NCI-H2196 (cell line): Measurements from ENCODE around the gene B3GLCT.

ENCODE experiments used
- DNase-seq: peaks from one replicate; lab custom pipeline; 2025; ENCODE audit not compliant: unreplicated experiment; lab: John Stamatoyannopoulos, UW

The B3GLCT gene

DNA sequence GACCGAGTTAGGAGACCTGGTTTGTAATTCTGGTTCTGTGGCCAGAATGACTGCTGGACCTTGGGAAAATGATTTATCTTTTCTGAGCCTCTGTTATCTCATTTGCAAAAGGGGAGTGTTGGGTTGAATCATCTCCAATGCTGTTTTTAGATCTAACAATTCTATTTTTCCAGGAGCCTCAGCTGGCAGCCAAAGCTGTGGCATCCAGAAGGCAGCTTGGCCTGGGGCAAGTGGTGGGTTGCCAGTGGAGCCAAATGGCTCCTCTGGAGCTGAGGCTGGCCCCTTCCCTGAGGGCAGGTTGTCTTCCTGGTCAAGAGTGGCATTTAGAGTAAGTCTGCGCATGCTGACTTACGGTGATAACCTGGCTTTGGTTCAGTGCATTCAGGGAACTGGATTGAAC is 21.3 kb downstream of the B3GLCT start:
- DNase-seq = no peak

DNA sequence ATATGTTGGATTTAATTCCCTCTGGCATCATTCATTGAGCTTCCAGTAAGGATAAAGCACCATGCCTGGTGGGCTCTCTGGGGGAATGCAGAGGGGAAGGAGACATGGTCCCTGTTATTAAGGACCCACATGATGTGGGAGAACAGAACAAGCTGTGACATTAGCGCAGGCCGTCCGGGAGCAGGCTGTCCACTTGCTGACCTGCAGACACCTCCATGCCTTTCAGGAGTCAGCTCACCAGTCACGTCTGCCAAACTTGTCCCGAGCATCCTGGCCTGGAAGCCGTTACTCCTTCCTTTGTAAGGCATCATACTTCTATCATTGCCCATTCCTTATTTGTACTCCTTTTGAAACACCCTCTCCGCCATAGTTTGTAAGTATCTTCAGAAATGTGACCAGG is 23.4 kb downstream of the B3GLCT start:
- no peak for DNase-seq

DNA sequence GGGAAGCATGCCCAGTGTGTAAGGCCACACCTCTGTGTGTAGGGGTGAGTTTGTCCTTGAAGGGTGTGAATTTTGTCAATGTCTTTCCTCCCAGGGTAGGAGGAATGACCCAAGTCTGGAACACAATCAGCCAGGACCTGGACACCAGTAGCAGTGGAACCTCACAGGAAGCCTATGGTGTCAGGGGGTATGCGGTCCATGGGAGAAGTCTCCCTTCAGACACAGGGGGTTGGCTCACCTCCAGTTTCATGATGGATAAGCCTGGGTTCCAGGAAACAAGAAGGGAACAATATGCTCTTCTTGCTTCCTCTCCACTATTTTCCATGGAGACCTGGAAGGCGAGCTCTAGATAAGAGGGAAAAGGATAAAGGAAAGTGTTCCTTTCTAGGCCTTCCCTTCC is 23.9 kb downstream of the B3GLCT start:
- no peak for DNase-seq

DNA sequence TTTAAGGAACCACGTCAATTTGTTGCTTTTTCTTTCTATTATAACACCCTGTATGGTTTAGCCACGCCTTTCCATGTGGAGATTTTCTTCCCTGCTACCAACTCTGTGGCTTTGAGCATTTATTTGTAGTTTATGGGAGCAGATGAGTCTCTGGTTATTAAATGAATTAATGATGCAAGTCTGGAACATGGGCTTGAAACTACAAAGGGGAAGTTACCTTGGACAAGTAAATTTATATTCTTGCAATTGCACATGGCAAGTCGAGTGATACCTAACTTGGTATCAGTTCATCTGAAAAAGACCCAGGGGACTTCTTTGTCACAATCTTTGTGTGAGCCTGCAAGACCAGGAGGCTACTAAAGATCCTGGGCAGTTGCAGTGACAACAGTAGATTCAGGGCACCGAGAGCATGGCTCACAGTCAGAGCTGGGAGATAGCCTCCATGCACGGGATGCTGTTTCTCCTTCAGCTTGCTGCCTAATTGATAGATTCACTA is 24.4 kb downstream of the B3GLCT start:
- DNase-seq = no peak

DNA sequence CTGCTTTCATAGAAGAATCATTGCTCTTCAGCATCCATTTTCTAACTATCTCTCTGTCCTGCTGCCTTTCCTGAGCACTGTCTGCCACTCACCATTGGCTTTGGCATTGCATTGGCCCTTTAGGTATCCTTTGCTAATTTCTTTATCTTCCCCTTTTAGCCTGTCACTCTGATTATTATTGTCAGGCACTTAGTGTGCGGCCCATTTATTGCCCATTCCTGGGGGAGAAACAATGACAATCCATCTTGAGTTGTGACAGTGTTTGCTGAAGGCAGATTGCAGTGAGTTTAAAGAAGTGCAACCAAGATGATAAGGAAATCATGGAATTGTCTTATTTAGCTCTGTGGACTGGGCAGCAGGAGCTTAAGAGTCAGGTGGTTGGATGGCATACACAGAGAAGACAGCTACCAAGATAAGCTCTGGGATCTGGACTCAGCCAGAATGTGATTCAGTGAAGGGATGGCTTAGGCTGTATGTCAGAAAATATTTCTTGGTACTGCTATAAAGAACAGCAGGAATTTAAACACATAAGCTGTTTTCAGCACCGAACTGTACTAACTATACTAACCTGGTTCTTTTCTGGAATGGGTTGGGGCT is 25.3 kb downstream of the B3GLCT start:
- DNase-seq = no peak

DNA sequence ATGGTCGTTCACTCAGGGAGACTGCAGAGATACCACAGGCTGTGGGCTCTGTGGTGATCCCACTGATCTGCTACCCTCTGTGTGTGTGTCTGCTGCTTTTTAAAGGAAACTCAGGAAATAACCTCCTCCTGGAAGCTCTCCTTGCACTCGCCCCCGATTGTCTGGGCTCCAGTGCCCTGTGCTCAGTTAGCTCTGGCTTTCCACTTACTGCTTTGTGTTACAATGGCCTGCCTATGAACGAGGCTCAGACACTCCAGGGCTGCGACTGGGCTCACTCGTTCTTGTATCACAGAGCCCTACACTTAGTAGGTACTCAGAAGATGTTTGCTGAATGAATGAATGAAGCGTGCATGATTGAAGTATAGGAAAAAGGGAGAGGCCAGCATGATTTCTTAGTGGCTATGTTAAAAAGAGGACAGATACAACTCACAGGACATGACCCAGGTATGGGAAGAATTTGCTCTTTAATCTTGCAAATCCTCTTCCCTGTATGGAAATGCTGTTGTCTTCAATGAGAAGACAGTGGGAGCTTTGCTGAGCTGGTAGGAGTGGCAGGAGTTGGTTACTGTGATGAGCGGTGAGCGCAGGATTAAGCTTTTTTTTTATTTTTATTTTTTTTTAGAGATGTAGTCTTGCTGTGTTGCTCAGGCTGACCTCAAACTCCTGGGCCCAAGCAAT is 26.4 kb downstream of the B3GLCT start:
- no peak for DNase-seq

DNA sequence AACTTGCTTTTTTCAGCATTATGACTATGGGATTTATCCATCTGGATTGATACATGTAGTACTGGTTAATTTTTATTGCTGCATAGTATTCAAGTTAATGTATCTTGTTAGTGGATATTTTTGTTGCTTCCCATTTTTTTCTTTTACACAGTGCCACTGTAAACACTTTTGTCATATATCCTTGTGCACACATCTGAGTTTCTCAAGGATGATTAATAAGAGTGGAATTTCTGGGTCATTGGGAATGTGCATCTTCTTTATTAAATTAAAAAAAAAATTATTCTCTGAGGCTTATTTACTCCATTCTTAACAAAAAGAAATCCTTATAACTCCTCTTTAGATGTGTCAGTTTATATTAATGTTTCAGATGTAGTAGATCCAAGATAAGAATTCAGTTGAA is 27.3 kb downstream of the B3GLCT start:
- DNase-seq = no peak

DNA sequence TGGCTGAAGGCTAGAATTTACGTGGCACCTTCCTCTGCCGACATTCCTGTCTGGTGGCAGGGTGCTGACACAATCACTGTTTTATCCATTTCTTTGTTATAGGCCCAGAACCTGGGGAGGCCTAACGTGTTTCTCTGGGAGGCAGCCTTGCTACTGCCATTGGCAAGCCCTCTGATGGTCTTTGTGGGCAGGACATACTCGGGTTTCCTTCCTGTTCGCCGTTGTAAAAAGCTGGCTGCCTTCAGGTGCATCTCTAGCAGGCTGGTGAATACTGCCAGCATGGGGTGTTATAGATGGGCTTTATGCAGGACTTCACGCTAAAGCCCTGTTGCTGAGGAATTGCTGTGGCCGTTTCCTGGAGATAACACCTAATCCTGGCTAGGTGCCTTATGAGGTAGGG is 28.1 kb downstream of the B3GLCT start:
- DNase-seq = no peak

DNA sequence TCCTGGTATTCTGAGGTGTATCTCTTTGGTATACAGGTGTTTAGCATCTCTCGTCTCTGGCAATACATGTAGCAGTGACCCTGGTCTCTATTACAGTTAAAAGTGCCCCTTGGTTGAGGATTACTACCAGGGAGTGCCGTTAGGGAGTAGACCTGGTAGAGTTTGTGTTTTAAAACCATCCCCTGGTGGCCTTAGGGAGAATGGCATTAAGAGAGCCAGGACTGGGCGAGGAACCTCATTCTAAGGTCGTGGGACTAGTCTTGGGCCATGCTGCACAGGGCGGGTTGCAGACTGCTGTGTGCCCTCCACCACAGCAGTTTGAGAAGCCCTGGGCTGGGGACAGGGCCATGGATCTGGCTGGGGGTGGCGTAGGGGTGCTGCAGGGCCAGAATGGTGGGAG is 35.0 kb downstream of the B3GLCT start:
- DNase-seq = no peak

DNA sequence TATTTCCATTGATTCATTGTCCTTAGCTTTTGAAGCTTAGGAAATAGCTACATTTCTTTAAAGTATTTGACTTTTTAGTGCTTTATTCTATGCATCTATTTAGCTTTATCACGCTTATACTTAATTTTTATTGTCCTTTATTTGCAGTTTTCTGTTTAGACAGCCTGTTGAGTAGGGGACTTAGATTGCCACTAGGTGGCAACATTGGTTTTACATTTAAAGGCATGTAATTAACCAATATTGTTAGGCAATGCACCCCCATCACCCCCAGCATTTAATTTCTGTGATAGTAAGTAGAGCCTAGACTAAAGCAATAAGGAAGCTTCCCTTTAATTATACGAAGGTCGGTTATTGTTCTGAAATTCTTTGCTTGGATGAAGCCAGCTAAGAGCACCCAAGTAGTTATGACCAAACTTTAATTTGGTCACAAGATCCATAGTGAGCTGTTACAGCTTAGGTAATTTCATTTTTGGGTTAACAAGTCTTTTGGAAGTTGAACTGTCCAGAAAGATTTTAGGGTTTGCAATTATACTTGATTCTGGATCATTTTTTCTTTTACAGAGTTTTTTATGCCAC is 36.5 kb downstream of the B3GLCT start:
- peak; percentile 40 for DNase-seq

DNA sequence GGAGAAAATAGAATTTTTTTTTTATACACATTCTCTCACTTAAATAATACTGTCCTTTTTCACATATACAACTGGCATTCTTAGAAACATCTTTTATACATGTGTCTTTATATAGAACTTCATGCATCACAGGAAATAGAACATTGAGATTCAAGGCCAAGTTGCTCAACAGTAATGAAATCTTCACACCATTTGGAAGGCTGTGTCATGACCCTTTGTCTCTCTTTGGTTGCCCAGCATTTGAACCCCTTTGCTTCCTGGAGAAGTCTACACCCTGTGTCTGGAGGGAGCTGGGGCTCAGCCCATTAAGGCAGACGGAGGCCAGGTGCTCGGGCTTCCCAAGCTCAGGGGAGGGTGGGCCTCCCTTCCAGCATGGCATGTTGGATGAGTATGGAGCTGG is 41.1 kb downstream of the B3GLCT start:
- no peak for DNase-seq

DNA sequence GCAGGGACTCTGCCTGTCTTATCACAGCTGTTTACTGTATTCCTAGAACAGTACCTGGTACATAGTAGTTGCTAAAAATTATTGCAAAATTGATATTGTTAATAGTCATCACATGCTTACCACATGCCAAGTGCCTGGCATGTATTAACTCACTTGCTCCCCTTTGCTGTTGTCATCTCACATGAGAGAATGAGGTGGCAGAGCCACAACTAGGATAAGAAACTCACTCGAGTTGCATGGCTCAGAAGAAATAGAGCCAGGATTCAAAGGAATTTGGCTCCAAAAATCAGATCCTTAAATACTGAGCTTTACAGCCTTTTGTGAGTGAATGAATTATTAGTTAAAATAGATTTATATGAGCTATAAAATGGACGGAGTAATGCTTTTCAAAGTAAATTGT is 42.6 kb downstream of the B3GLCT start:
- DNase-seq = no peak

DNA sequence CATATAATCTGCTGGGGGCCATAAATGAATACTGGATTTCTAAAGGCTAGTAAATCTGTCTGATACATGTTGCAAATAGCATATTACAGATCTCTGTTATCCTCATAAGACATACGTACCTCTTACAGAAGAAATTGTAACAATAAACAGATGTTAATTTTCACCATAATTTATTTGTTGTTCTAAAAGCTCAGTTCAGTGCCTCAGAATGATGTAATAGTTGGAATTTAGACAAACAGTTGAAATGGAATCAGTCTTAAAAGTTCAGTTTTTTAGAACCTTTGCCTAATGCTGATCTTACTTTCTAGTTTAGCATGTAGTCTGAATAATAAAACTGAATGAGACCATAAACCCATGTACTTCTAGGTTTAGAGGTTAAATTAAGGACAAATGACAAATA is 43.1 kb downstream of the B3GLCT start:
- no peak for DNase-seq

DNA sequence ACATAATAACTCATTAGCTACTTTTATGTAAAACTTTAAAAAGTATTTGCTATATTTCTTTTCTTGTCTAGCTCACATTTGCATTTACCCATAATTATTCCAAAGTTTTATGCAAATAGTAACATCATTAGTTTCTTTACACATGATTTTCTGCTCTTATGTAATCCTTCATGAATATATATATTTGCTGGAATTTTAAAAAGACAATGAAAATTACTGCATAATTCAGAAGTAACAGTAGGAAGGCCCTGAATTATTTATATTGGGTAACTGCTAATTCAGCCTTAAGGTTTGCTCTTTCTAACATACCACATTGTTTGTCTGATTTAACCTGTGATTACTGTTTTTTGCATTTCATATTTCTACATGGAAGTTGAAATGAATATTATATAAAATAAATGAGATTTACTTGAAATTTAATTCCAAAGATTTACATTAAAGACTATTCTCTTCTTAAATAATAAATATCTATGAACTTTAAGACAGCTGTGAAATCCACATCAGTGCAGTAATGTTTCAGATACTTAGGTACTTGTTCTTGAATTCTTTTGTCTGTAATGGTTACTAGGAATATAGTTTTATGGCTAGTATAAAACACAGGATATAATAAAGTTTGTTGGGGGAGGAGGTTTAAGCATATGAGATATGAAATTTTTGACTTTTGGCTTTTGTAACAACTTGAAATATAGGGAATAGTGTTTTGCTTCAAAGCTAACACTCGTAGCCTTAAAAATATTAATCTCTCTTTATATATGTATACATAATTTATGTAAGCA is 46.0 kb downstream of the B3GLCT start:
- DNase-seq = no peak

DNA sequence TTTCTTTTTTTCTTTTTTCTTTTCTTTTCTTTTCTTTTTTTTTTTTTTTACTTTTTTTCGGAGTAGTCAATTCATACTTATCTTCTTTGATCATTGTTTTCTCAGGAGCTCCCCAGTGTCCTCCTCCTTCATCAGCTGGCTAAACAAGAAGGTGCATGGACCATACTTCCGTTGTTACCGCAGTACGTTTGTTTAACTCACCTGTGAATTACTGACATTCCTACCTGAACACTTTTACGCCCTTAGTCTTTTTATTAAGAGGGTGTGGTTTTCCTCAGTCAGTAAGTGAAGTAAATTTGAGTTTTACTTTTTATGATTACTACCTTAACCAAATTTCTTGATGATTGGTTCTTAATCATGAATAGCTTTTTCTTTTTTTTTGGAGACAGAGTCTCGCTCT is 47.1 kb downstream of the B3GLCT start:
- DNase-seq = no peak

DNA sequence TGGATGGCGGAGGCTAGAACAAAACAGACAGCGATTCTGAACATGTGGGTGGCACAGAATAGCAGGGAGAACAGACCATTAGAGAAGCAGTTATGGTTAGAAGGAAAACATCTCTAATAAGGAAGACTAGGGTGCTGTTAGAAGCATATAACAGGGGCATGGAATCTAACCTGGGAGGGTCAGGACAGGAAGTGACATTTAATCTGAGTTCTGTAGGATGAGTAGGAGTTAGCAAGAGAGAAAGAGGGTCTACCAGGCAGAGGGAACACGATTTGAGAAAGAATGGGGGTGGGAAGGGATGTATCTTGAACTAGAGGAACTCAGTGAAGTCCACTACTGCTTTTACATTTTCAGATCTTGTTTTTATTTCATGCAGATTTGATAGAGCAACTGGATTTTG is 48.6 kb downstream of the B3GLCT start:
- no peak for DNase-seq

DNA sequence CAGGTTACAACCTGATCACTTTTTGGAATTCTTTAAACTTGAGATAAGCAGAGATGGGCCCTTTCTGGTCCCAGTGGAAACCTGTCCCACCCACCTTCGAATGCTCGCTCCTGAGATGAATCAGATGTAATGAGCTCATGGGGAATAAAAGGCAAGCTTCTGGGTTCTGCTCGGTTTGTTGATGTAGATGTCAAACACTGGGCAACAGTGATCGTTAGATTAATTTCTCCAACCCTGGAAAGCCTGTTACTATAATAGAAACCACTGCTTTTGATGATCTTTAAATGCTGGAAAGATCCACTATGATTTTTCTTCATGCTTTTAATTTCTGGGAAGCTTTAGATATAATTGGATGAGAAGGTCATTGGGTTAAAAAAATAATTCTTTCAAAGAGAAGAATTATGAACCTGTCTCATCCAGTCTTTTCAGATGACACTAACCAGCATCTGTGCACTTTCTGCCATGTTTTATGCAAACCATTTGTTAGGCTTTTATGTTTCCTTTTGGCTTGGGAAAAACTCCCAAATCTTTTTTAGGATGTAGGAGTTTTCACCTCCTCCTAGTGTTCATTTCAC is 49.3 kb downstream of the B3GLCT start:
- no peak for DNase-seq

DNA sequence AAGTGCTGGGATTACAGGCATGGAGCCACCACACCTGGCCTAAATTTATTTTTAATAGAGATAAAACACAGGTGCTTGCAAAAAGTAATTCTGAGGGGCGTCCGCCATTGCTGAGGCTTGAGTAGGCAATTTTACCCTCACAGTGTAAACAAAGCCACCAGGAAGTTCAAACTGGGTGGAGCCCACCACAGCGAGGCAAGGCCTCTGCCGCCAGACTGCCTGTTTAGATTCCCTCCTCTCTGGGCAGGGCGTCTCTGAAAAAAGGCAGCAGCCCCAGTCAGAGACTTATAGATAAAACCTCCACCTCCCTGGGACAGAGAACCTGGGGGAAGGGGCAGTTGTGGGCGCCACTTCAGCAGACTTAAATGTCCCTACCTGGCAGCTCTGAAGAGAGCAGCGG is 50.7 kb downstream of the B3GLCT start:
- no peak for DNase-seq

DNA sequence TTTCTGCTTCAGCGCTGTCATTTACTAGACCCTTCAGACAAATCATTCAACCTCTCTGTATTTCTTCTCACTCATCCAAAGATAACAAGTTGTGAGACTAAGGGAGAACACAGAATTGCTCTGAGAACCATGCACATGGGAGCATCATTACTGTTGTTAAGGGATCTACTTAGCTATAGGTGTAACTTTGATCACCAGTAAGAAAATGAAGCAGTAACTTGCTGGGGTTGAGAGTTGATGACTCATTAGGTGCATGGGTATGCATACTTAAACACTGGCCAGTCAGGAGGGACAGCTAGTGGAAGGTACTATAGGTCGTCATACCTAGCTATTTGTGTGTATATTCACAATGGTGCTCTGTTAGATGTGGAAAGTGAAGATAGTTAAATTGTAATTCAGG is 61.5 kb downstream of the B3GLCT start:
- no peak for DNase-seq

DNA sequence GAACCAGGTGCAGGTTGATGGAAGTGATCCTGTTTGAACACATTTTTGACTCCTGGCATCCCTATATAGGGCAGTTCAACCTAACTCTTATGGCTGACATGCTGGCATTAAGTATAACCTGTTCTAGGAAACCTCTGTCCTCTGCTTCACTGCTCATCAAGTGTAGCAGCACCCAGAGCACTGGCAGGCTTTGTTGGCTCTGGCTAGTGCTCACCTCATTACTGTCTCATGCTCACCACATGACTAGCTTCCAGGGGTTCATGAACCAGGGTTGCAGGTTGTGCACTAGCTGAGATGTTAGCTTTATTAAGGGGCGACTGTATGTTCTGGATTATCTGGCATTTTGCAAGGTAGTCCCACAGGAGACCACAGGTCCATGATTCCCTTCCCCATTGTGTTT is 63.6 kb downstream of the B3GLCT start:
- DNase-seq = no peak

DNA sequence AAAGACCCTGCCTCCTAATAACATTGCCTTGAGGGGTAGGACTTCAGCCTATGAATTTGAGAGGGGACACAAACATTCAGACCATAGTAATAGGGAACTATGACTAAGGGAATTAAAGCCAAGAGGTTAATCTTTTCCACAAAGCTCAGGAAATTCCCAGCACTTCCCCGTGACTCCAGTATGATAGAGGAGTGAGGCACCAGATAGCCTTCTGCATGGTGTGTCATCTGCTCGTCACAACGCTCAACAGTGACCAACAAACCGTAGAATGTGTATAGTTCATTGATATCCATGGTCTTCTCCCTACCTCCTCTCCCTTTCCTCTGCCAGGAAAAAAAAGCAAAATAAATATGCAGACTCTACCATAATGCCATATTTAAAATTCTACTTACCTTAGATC is 64.4 kb downstream of the B3GLCT start:
- no peak for DNase-seq
